ENCODE results near the gene P3H1. TPM values are rescaled to one million over a fixed set of nuclear protein-coding genes. Genes with fewer than 3 reads are reported as not detected.

P3H1 gene
- total RNA-seq, 6 donors from 2014 or later, result 21.0 to 58.7 (median 35.3) TPM

GRCh38 chr1:42747125-42747524 is 19.7 kb downstream of the P3H1 start:
- DNase-seq (peak in 1 of 2 donors; percentile 82), ATAC-seq (ENCODE audit: low FRiP score in 2 of 2) (peak in 1 of 2 donors; percentile 55)
- no peaks in the 10 kb centered on the region for H3K9me3 ChIP-seq
- H3K4me1 ChIP-seq, result no peaks in the 10 kb centered on the region
- H3K27me3 ChIP-seq, result no peaks in the 10 kb centered on the region
- TF ChIP-seq POLR2A (IDR thresholded peaks at IDR 0.05), result no peak
- peak in 5 of 6 experiments; percentile 33 to 67 (median 51) for TF ChIP-seq CTCF (IDR thresholded peaks at IDR 0.05)
- 61 to 62% methylated on average over 9 to 14 of the region's 14 CpGs for WGBS, 2 donors
- no peak overlapping the region for H3K27ac ChIP-seq
- no peak overlapping the region for H3K4me3 ChIP-seq
- H3K36me3 ChIP-seq, result peaks cover 20 to 57% (median 36%) of the 10 kb centered on the region in 4 donors

- no peaks in the 10 kb centered on the region for H3K9me3 ChIP-seq
- TF ChIP-seq POLR2A (IDR thresholded peaks at IDR 0.05), result no peak
- no peak for TF ChIP-seq POLR2AphosphoS5 (IDR thresholded peaks at IDR 0.05)
- TF ChIP-seq EP300 (IDR thresholded peaks at IDR 0.05), result no peak
- no peak for TF ChIP-seq CTCF (IDR thresholded peaks at IDR 0.05)
- H3K27ac ChIP-seq, result no peak overlapping the region
- no peaks in the 10 kb centered on the region for H3K4me1 ChIP-seq
- H3K36me3 ChIP-seq, result peaks cover 15 to 51% (median 31%) of the 10 kb centered on the region in 4 donors
- no peak for ATAC-seq (ENCODE audit: low FRiP score in 2 of 2)
- no peak overlapping the region for H3K4me3 ChIP-seq
- H3K27me3 ChIP-seq, result no peaks in the 10 kb centered on the region
- 94 to 95% methylated on average over 7 to 12 of the region's 12 CpGs for WGBS, 2 donors
- DNase-seq, result peak in 1 of 2 donors; percentile 36
Measured at GRCh38 chr1:42746436-42747105, 20.3 kb downstream of the P3H1 start.

GRCh38 chr1:42745851-42746250 is 21.0 kb downstream of the P3H1 start:
- WGBS, 2 donors, result 90 to 93% methylated on average over 8 of the region's 8 CpGs
- Histone ChIP-seq H3K9me3 (no peaks in the 10 kb centered on the region), H3K4me1 (no peaks in the 10 kb centered on the region), H3K36me3 (peaks cover 15 to 50% (median 30%) of the 10 kb centered on the region in 4 donors), H3K27ac (no peak overlapping the region), H3K4me3 (no peak overlapping the region), H3K27me3 (no peaks in the 10 kb centered on the region)
- no peak for DNase-seq
- no peak for ATAC-seq (ENCODE audit: low FRiP score in 2 of 2)
- TF ChIP-seq POLR2A (IDR thresholded peaks at IDR 0.05) (no peak), CTCF (IDR thresholded peaks at IDR 0.05) (no peak), EP300 (IDR thresholded peaks at IDR 0.05) (no peak), POLR2AphosphoS5 (IDR thresholded peaks at IDR 0.05) (no peak)

GRCh38 chr1:42744148-42744413 is 22.7 kb downstream of the P3H1 start:
- 92 to 95% methylated on average over 9 of the region's 9 CpGs for WGBS, 2 donors
- TF ChIP-seq POLR2A (IDR thresholded peaks at IDR 0.05) (no peak), CTCF (IDR thresholded peaks at IDR 0.05) (no peak), EP300 (IDR thresholded peaks at IDR 0.05) (no peak), POLR2AphosphoS5 (IDR thresholded peaks at IDR 0.05) (no peak)
- Histone ChIP-seq H3K4me1 (no peaks in the 10 kb centered on the region), H3K27ac (no peak overlapping the region), H3K27me3 (no peaks in the 10 kb centered on the region), H3K9me3 (no peaks in the 10 kb centered on the region), H3K36me3 (peaks cover 10 to 36% (median 18%) of the 10 kb centered on the region in 4 donors), H3K4me3 (no peak overlapping the region)
- ATAC-seq (ENCODE audit: low FRiP score in 2 of 2), result no peak
- no peak for DNase-seq

Data from upper lobe of left lung (tissue), 6 donors.